Lower leg skin (tissue), 3 donors: ENCODE results near the gene CLHC1.

ENCODE experiments used
- POLR2A ChIP-seq, 2 donors: fragments of 450-650 bp; IDR thresholded peaks; one replicate each; pipeline ENCODE4 v1.6.1; 2016 to 2017; ENCODE audit warnings: antibody characterized with exemption in 2 of 2, mild to moderate bottlenecking in 1 of 2, moderate library complexity in 1 of 2
- TF ChIP-seq, protein P1 (sequence below), 3 donors: fragments of 450-650 bp; IDR thresholded peaks; one replicate each; pipeline ENCODE4 v1.5.1; 2016; ENCODE audit warnings: antibody characterized with exemption in 3 of 3, mild to moderate bottlenecking in 3 of 3, moderate library complexity in 2 of 3

DNA sequence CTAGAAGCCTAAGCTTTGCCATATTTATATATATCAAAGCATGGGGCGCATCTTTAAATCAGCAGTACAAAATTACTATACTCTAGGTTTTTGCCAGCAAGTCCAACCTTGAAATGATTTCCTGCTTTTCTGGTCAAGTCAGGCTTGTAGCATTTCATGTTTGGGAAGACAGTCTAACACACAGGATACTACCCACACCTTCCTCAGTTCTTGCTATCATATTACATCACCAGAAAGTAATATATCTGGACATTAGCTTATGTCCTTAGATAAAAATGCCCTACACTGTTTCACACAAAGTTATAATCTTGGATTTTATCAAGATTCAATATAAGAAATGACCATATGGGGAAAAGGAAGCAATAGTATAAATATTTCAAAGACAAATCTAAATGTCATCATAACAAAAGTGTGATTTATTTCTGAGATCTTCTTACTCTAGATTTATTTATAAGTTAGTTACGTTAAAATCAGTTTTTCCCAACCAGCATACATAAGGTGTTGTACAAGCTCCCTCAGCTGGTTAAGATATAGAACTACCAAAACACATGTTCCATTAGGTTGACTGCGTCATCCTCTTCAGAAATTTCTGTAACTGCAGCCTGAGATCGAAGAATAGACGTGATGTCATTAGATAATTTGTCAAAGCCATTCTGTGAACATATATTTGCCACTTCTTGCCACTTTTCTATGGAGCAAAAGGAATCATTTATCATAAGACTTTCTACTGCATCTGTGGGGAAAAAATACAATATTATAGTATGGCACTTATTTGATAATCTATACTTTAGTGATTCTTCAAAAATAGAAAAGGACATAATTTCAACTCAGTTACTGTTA lies 56.6 kb downstream of the CLHC1 start:
- TF ChIP-seq, protein P1, sequence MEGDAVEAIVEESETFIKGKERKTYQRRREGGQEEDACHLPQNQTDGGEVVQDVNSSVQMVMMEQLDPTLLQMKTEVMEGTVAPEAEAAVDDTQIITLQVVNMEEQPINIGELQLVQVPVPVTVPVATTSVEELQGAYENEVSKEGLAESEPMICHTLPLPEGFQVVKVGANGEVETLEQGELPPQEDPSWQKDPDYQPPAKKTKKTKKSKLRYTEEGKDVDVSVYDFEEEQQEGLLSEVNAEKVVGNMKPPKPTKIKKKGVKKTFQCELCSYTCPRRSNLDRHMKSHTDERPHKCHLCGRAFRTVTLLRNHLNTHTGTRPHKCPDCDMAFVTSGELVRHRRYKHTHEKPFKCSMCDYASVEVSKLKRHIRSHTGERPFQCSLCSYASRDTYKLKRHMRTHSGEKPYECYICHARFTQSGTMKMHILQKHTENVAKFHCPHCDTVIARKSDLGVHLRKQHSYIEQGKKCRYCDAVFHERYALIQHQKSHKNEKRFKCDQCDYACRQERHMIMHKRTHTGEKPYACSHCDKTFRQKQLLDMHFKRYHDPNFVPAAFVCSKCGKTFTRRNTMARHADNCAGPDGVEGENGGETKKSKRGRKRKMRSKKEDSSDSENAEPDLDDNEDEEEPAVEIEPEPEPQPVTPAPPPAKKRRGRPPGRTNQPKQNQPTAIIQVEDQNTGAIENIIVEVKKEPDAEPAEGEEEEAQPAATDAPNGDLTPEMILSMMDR (IDR thresholded peaks at IDR 0.05) = no peak
- no peak for TF ChIP-seq POLR2A (IDR thresholded peaks at IDR 0.05)
